HCT116 (cell line): ENCODE data around the gene SEC24D. TPM values are rescaled to one million over a fixed set of nuclear protein-coding genes. Genes with fewer than 3 reads are reported as not detected.

Experiments
- ATAC-seq: fragments of 200-7000 bp; cut with Tn5 transposase; 2 replicates; pipeline ENCODE4 v1.9.1; 2020; ENCODE audit warnings: mild to moderate bottlenecking, moderate library complexity
- BruUV-seq: library from RNA; stranded (reverse); fragments of 400-500 nt; replicated peaks from 2 replicates; lab custom pipeline; 2021; lab: Mats Ljungman, UMichigan
- CTCF ChIA-PET: fragments of 300-600 bp; sonication (Branson Sonifier 250); formaldehyde crosslinking; loops from one replicate; lab custom pipeline; 2021; ENCODE audit warnings: antibody characterized with exemption; lab: Charles Lee
- POLR2A ChIA-PET: fragments of 300-600, 350-600 bp; sonication (Branson Sonifier 250); formaldehyde crosslinking; loops from one replicate; lab custom pipeline; 2021; ENCODE audit warnings: antibody characterized with exemption; lab: Charles Lee
- RAD21 ChIA-PET, 2 experiments: fragments of 300-600 bp; sonication (Branson Sonifier 250); formaldehyde crosslinking; loops; one replicate each; lab custom pipeline; 2023; ENCODE audit warnings: low total read pairs in 2 of 2; ENCODE audit not compliant: uncharacterized antibody in 2 of 2, unreplicated experiment in 2 of 2, low non-redundant PET in 1 of 2; lab: Charles Lee
- DNase-seq: peaks from one replicate; pipeline ENCODE4 v3.0.0-alpha.2; 2010; ENCODE audit warnings: low read depth, low spot score
- H2AFZ ChIP-seq: fragments of 200-600 bp; shearing (Covaris generic), sonication (generic); 2 replicates; pipeline ENCODE4 v1.6.1; 2017; ENCODE audit warnings: low read depth, mixed run types, mixed read lengths, antibody characterized with exemption, low read length; ENCODE audit not compliant: poor library complexity, severe bottlenecking
- H3K27ac ChIP-seq: 2 replicates; pipeline ENCODE4 v1.5.1; 2012; ENCODE audit warnings: low read depth, low read length
- H3K27me3 ChIP-seq: fragments of 200-600 bp; sonication (generic); 2 replicates; pipeline ENCODE4 v1.6.1; 2016; ENCODE audit warnings: mixed run types, low read length, mixed read lengths; ENCODE audit not compliant: insufficient read depth
- H3K36me3 ChIP-seq, 2 experiments: fragments of 200-500 bp in 1 of 2; fragments of 200-600 bp in 1 of 2; sonication (Bioruptor generic) in 1 of 2; sonication (generic) in 1 of 2; 2 replicates each; pipeline versions ENCODE4 v1.5.1 to v1.6.1; 2014 to 2016; ENCODE audit warnings: low read length in 2 of 2, inconsistent platforms in 1 of 2, mixed read lengths in 1 of 2, mixed run types in 1 of 2; ENCODE audit not compliant: insufficient read depth in 2 of 2, control insufficient read depth in 1 of 2
- H3K4me1 ChIP-seq, 2 experiments: fragments of 200-600 bp in 1 of 2; sonication (generic) in 1 of 2; 2 replicates each; pipeline versions ENCODE4 v1.5.1 to v1.6.1; 2012 to 2017; ENCODE audit warnings: low read length in 2 of 2, inconsistent platforms in 1 of 2, mild to moderate bottlenecking in 1 of 2, mixed read lengths in 1 of 2, mixed run types in 1 of 2, moderate library complexity in 1 of 2; ENCODE audit not compliant: insufficient read depth in 2 of 2, control insufficient read depth in 1 of 2
- H3K4me2 ChIP-seq: fragments of 200-600 bp; sonication (generic); 2 replicates; pipeline ENCODE4 v1.6.1; 2017; ENCODE audit warnings: mixed run types, low read length, mixed read lengths
- H3K4me3 ChIP-seq, 2 experiments: fragments of 200-600 bp in 1 of 2; sonication (generic) in 1 of 2; replicated peaks in 1 of 2; 2 replicates each; pipeline ENCODE4 v1.5.1; 2011 to 2016; ENCODE audit warnings: low read length in 2 of 2, control low read depth in 1 of 2, low read depth in 1 of 2, mild to moderate bottlenecking in 1 of 2, mixed read lengths in 1 of 2, mixed run types in 1 of 2
- H3K79me2 ChIP-seq: fragments of 200-600 bp; sonication (generic); 2 replicates; pipeline ENCODE4 v1.6.1; 2017; ENCODE audit warnings: mild to moderate bottlenecking, mixed run types, low read length, moderate library complexity, mixed read lengths; ENCODE audit not compliant: insufficient read depth
- H3K9ac ChIP-seq: fragments of 200-600 bp; sonication (generic); 2 replicates; pipeline ENCODE4 v1.6.1; 2016; ENCODE audit warnings: low read length, mixed read lengths
- H3K9me2 ChIP-seq: fragments of 200-600 bp; sonication (generic), shearing (Covaris generic); 2 replicates; pipeline ENCODE4 v1.6.1; 2017; ENCODE audit warnings: mixed run types, mild to moderate bottlenecking, moderate library complexity; ENCODE audit not compliant: insufficient read depth
- H3K9me3 ChIP-seq, 2 experiments: fragments of 200-500 bp in 1 of 2; fragments of 200-600 bp in 1 of 2; sonication (Bioruptor generic) in 1 of 2; sonication (generic) in 1 of 2; 2 replicates each; pipeline ENCODE4 v1.6.1; 2014 to 2017; ENCODE audit warnings: low read length in 2 of 2, mixed read lengths in 2 of 2, inconsistent platforms in 1 of 2, low read depth in 1 of 2, mild to moderate bottlenecking in 1 of 2, mixed run types in 1 of 2, moderate library complexity in 1 of 2; ENCODE audit not compliant: control insufficient read depth in 1 of 2, insufficient read depth in 1 of 2
- H4K20me1 ChIP-seq: fragments of 200-600 bp; sonication (generic), shearing (Covaris generic); 2 replicates; pipeline ENCODE4 v1.6.1; 2017; ENCODE audit warnings: mixed run types, mild to moderate bottlenecking, moderate library complexity; ENCODE audit not compliant: insufficient read depth
- CBX3 ChIP-seq: IDR thresholded peaks from 2 replicates; pipeline ENCODE4 v1.6.1; 2012; ENCODE audit warnings: low read depth
- CEBPB ChIP-seq: IDR thresholded peaks from 2 replicates; pipeline ENCODE4 v1.6.1; 2012; ENCODE audit warnings: low read depth
- ELF1 ChIP-seq: IDR thresholded peaks from 2 replicates; pipeline ENCODE4 v1.6.1; 2012; ENCODE audit warnings: low read depth, borderline replicate concordance
- EZH2 ChIP-seq: fragments of 200-600 bp; sonication (generic); IDR thresholded peaks from 2 replicates; pipeline ENCODE4 v1.6.1; 2017; ENCODE audit warnings: antibody characterized with exemption, mixed run types
- EZH2phosphoT487 ChIP-seq: fragments of 200-600 bp; IDR thresholded peaks from 2 replicates; pipeline ENCODE4 v1.6.1; 2018; ENCODE audit warnings: antibody characterized with exemption, borderline replicate concordance
- FOSL1 ChIP-seq: IDR thresholded peaks from 2 replicates; pipeline ENCODE4 v1.6.1; 2012; ENCODE audit warnings: low read depth
- MAX ChIP-seq: IDR thresholded peaks from 2 replicates; pipeline ENCODE4 v1.6.1; 2012
- POLR2A ChIP-seq: IDR thresholded peaks from 2 replicates; pipeline ENCODE4 v1.7.0; 2011; ENCODE audit warnings: borderline replicate concordance; ENCODE audit not compliant: insufficient read depth, insufficient read length; ENCODE audit errors: extremely low read depth
- POLR2AphosphoS5 ChIP-seq: IDR thresholded peaks from 2 replicates; pipeline ENCODE4 v1.6.1; 2011; ENCODE audit warnings: mild to moderate bottlenecking, low read depth, low read length, moderate library complexity
- RAD21 ChIP-seq: IDR thresholded peaks from 2 replicates; pipeline ENCODE4 v1.6.1; 2012; ENCODE audit warnings: low read depth, mild to moderate bottlenecking
- SP1 ChIP-seq: IDR thresholded peaks from 2 replicates; pipeline ENCODE4 v1.6.1; 2012; ENCODE audit warnings: low read depth
- SRF ChIP-seq: IDR thresholded peaks from 2 replicates; pipeline ENCODE4 v1.6.1; 2012; ENCODE audit warnings: low read depth
- YY1 ChIP-seq: IDR thresholded peaks from 2 replicates; pipeline ENCODE4 v1.6.1; 2011; ENCODE audit warnings: low read length, low read depth, moderate library complexity, mild to moderate bottlenecking; ENCODE audit not compliant: insufficient replicate concordance; ENCODE audit errors: extremely low read depth
- intact Hi-C: fragments of 100-400 bp; cut with micrococcal nuclease; formaldehyde crosslinking; loops from 2 replicates; pipeline ENCODE4 v1.10.0; 2022
- total RNA-seq: library from RNA; stranded (reverse); gene quantifications from one replicate; pipeline ENCODE4 v1.2.1, GENCODE V29; 2021; ENCODE audit not compliant: unreplicated experiment
- TF ChIP-seq, protein P1 (sequence below): IDR thresholded peaks from 2 replicates; pipeline ENCODE4 v1.6.1; 2012

The SEC24D gene
- total RNA-seq, 1 experiment from 2014 or later = 28.5 TPM

- Histone ChIP-seq H4K20me1 (no peaks in the 10 kb centered on the region), H3K27me3 (no peaks in the 10 kb centered on the region), H3K79me2 (no peaks in the 10 kb centered on the region)
- POLR2A ChIA-PET = no interaction called here
- TF ChIP-seq ELF1 (no peak), YY1 (no peak), MAX (no peak), EZH2 (no peak), SRF (no peak), FOSL1 (no peak), POLR2AphosphoS5 (no peak), CBX3 (no peak), CEBPB (no peak), EZH2phosphoT487 (no peak), POLR2A (no peak), RAD21 (no peak), SP1 (no peak)
- TF ChIP-seq, protein P1, sequence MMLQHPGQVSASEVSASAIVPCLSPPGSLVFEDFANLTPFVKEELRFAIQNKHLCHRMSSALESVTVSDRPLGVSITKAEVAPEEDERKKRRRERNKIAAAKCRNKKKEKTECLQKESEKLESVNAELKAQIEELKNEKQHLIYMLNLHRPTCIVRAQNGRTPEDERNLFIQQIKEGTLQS = no peak
- TF ChIP-seq, all 23 proteins: peak for 0
- intact Hi-C loops = no loop called here
- no peaks in the 10 kb centered on the region for H3K9me2 ChIP-seq
- no TSS peak for BruUV-seq
- no peak overlapping the region for H3K4me3 ChIP-seq
- CTCF ChIA-PET = interaction anchor here (4.2 kb wide), 1 partner anchor 7 kb away, joined by 25 read pairs; no protein-coding TSS in a partner anchor
- ATAC-seq = no peak
- H3K9ac ChIP-seq = no peak overlapping the region
- H3K27ac ChIP-seq = no peak overlapping the region
- H2AFZ ChIP-seq = no peak overlapping the region
- H3K9me3 ChIP-seq = no peaks in the 10 kb centered on the region
- H3K4me2 ChIP-seq = no peak overlapping the region
- RAD21 ChIA-PET = no interaction called here
- no peaks in the 10 kb centered on the region for H3K4me1 ChIP-seq
- no peaks in the 10 kb centered on the region for H3K36me3 ChIP-seq
- no peak for DNase-seq
These were observed 21.8 kb upstream of the SEC24D start for GRCh38 chr4:118857760-118858159.
